GM15510 (cell line): ENCODE data around the gene NAT16.

Experiments
- POLR2A ChIP-seq: IDR thresholded peaks from 3 replicates; pipeline ENCODE4 v1.6.1; 2011; ENCODE audit warnings: borderline replicate concordance; ENCODE audit not compliant: insufficient read length; ENCODE audit errors: extremely low read depth

NAT16 gene

GRCh38 chr7:101185258-101185839 lies 5.3 kb upstream of the NAT16 start:
- no peak for TF ChIP-seq POLR2A

- no peak for TF ChIP-seq POLR2A
Observed at GRCh38 chr7:101179713-101180112, 380 bp downstream of the NAT16 start.

GRCh38 chr7:101179117-101179516 lies 976 bp downstream of the NAT16 start:
- TF ChIP-seq POLR2A: no peak

GRCh38 chr7:101177644-101178043 lies 2.4 kb downstream of the NAT16 start:
- TF ChIP-seq POLR2A: no peak

GRCh38 chr7:101175664-101176063 lies 4.4 kb downstream of the NAT16 start:
- TF ChIP-seq POLR2A: no peak

- no peak for TF ChIP-seq POLR2A
Observed at GRCh38 chr7:101174322-101174854, 5.7 kb downstream of the NAT16 start.

- TF ChIP-seq POLR2A: no peak
Observed at GRCh38 chr7:101173752-101174244, 6.3 kb downstream of the NAT16 start.

- no peak for TF ChIP-seq POLR2A
Observed at GRCh38 chr7:101172854-101173751, 7.0 kb downstream of the NAT16 start.

- TF ChIP-seq POLR2A: no peak
Observed at GRCh38 chr7:101172005-101172853, 7.9 kb downstream of the NAT16 start.

- no peak for TF ChIP-seq POLR2A
Observed at GRCh38 chr7:101171442-101171837, 8.7 kb downstream of the NAT16 start.

- no peak for TF ChIP-seq POLR2A
Observed at GRCh38 chr7:101170617-101171441, 9.3 kb downstream of the NAT16 start.

GRCh38 chr7:101169838-101170551 lies 10.1 kb downstream of the NAT16 start:
- no peak for TF ChIP-seq POLR2A

GRCh38 chr7:101169110-101169837 lies 10.8 kb downstream of the NAT16 start:
- no peak for TF ChIP-seq POLR2A
